NCI-H1105 treated with DMSO at 0.1 percent for 48 hours (cell line): ENCODE measurements around the gene DENND4B.
"Not testable (repeated sequence)": the region's sequence is repeated elsewhere in the genome, so short reads cannot be mapped to it uniquely, and the experiment has no call there.

Experiments used
- DNase-seq: peaks from one replicate; lab custom pipeline; 2025; lab: John Stamatoyannopoulos, UW

The DENND4B gene, protein sequence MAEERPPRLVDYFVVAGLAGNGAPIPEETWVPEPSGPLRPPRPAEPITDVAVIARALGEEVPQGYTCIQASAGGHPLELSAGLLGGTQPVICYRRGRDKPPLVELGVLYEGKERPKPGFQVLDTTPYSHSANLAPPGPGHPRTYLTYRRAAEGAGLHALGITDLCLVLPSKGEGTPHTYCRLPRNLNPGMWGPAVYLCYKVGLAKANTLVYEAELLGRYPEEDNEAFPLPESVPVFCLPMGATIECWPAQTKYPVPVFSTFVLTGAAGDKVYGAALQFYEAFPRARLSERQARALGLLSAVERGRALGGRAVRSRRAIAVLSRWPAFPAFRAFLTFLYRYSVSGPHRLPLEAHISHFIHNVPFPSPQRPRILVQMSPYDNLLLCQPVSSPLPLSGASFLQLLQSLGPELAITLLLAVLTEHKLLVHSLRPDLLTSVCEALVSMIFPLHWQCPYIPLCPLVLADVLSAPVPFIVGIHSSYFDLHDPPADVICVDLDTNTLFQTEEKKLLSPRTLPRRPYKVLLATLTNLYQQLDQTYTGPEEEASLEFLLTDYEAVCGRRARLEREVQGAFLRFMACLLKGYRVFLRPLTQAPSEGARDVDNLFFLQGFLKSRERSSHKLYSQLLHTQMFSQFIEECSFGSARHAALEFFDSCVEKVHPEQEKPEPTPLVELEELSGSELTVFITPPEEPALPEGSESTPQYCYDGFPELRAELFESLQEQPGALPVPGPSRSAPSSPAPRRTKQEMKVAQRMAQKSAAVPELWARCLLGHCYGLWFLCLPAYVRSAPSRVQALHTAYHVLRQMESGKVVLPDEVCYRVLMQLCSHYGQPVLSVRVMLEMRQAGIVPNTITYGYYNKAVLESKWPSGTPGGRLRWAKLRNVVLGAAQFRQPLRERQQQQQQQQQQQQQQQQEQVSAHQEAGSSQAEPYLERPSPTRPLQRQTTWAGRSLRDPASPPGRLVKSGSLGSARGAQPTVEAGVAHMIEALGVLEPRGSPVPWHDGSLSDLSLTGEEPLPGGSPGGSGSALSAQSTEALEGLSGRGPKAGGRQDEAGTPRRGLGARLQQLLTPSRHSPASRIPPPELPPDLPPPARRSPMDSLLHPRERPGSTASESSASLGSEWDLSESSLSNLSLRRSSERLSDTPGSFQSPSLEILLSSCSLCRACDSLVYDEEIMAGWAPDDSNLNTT (N-terminal part only)

DNA sequence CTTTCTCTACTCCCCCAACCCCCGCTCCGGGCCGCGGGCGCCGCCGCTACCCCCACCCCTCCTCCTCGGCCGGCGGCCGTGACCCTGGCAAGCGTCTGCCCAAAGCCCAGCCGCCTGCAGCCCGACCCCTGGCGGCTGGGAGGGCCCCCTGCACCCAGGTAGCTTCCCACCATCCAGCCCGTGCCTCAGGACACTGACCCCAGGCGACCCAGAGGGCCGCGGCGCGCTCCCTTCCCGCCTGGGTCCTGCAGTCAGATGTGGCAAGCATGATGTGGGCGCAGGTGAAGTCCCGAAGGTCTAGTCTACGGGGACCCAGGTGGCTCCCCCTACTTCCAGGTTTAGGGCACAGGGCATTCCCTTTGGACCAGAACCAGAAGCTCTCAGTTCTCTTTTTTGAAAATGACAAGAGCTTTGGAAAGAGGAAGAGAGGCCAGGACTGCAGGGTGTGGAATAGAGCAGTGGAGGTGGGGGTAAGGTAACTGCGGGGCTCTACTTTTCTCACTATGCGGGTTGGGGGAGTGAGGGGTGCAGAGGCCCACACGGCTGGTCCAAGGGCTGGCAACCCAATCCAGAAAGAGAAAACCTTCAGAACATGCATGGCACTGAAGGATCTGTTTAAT, at the start of gene DENND4B:
TSS of gene DENND4B (minus strand) at position 97 of the 620 bp plus-strand sequence. CDS start 2,344 bp downstream, outside the sequence.
- DNase-seq: peak; percentile 70

DNA sequence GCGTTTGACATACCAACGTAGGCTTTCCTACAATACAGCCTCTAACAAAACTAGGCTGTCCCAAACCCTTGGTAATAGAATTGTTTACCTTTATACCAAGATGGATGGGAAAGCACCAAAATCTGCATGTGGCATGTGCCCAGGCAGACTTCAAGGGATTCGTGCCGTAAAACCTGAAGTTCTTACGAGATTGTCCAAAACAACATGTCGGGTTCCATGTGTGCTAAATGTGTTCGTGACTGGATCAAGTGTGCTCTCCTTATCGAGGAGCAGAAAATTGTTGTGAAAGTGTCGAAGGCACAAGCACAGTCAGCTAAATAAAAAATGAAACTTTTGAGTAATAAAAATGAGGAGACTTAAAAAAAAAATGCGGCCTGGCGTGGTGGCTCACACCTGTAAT, 49.1 kb upstream of the DENND4B start:
- no peak for DNase-seq

DNA sequence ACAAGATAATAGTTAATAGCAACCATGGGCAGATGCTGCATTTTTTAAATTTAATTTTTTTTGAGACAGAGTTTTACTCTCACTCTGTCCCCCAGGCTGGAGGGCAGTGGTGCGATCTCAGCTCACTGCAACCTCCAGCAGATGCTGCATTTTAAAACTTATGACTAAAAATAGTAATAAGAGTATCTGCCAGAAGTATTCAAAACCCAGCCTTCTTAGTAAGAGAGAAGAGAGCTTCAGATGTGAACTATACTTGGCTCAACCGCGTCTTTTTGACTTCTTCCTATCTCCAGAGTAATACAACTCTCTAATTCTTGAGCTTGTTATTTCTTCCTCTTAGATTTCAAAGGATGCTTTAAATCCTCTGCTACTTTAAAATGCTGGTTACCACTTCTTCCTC, 48.7 kb upstream of the DENND4B start:
- DNase-seq: no peak

DNA sequence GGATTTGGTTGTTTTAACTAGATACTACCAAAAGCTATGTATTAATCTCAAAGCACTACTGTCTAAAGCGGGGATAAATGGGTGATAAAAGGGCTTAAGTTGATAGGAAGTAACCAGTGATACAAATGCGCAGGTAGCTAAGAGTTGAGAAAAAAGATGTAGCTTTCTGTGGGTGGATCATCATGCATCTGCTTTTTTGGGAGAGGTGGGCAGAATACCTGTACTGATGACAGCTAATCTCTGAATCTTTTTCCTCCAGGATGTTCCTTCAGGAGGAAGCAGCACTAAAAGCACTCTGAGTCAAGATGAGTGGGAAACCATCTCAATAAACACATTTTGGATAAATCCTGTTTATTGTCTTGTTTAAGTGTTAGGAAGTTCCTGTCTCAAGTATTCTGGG, 45.3 kb upstream of the DENND4B start:
- DNase-seq: no peak

DNA sequence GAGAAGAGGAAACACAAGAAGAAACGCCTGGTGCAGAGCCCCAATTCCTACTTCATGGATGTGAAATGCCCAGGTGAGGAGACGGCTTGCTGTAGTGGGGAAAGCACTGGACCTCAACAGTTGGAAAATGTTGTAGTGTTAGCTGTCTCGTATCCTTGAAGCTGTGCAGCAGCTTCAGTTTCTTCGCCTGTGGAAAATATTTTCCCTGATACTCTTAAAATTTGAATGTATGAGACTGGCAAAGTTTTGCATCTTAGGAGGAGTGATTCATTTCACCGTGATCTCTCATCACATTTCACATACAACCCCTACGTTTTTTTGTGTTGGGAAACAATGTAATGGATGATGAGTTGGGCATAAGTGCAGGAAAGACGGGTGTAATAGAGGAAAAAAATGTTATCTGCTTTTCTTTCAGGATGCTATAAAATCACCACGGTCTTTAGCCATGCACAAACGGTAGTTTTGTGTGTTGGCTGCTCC, 44.7 kb upstream of the DENND4B start:
- DNase-seq: no peak

DNA sequence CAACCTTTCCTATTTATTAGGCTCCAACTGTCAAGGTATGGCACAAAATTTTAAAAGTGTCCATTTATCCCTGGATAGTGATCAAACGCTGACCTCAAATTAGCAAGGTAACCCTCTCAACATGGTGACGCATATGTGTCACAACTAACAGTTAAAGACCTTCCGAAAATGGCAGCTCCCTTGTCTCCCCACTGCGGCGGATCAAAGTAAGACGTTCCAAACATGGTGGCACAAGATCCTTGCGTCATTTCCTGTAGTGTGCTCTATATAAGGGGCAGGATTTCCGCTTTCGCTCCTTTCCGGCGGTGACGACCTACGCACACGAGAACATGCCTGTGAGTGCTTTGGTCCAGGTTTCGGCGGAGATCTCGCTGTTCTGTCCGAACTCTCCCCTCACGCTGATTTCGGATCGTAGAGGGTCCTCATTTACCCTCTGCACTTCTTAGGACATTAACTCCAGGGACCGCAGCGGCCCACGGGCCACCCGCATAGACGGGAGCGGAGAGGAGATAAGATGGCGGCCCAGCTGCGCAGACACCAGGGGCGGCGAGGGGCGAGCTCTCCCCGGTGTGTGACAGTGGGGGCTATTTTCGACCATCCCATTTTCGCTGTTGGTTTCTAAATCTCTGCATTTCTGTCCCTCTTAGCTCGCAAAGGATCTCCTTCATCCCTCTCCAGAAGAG, 44.1 kb upstream of the DENND4B start, which contains the start of gene RPS27:
TSS of gene RPS27 (plus strand) at position 295 of the 683 bp plus-strand sequence. CDS start at position 330, 35 bp downstream.
- DNase-seq: peak; percentile 99

DNA sequence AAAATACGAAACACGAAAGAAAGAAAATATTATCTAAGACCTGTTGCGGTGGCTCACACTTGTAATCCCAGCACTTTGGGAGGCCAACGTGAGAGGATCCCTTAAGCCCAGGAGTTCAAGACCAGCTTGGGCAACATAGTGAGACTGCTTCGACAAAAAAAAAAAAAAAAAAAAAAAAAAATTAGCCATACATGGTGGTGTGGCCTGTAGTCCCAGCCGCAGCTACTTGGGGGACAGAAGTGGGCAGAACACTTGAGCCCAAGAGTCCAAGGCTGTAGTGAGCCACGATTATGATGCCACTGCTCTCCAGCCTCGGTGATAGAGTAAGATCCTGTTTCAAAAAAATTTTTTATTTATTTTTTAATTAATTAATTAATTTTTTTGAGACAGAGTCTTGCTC, 41.1 kb upstream of the DENND4B start:
- DNase-seq: no peak

DNA sequence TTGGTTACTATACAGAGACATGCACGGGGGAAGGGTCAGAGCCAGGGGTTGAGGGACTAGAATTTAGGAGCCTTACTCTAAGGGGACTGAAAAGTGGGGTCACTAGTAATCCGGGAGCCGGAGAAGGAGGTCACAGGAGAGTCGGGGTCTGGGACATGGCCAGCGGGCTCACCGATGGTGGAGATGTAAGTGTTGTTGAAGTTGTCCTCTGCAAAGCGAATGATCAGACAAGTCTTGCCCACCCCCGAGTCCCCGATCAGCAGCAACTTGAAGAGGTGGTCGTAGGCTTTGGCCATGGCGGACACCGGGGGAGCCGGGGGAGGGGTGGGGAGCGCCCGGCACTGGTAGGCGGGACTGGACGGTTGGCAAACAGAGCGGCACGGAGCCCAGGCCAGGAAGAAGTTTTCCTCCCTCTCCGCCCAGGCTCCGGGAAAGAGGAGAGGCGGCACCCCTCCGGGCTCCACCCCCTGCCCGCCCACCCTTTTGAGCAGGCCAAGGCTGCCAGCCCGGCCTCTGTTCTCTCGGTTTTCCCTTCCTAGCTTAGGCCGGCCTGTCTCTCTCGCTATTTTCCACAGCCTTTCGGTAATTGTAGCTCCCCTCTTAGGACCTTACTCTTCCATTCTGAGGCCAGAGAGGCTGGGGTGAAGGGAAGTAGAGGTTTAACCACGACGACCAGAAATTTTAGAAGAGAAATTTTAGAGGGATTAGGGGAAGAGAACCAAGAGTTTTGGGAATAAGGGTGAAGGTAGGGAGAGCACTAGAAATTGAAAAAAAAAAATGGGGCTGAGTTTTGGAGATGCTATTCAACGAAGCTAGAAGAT, 39.6 kb upstream of the DENND4B start, which contains the start of gene RAB13:
TSS of gene RAB13 (minus strand) at position 399 of the 821 bp plus-strand sequence. CDS start at position 296, 103 bp downstream.
- DNase-seq: peak; percentile 82

DNA sequence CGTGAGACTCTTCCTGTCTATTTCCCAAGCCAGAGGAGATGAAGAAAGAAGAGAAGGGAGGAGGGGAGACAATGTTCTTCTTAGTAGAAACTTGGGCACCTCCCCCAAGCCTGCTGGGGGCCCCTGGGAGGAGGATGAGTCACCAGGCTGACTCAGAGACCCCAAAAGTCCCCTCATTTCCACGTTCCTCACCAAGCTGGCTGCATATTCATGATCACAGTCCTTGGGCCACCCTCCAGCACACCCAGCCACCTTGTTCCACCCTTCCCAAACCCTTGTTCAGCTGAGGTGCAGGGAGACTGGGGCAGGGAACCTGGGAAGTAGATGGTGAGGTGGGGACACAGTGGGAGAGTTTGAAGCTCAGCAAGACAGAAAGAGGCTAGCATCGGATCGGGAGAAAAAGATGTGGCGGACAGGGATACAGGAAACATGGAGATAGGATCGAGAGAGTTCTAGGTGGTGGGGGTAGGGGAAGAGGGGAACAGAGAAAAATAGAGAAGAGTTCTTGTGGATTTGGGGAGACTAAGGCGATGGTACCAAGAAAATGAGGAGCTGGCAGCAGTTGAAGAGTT, 38.9 kb upstream of the DENND4B start:
- DNase-seq: no peak

DNA sequence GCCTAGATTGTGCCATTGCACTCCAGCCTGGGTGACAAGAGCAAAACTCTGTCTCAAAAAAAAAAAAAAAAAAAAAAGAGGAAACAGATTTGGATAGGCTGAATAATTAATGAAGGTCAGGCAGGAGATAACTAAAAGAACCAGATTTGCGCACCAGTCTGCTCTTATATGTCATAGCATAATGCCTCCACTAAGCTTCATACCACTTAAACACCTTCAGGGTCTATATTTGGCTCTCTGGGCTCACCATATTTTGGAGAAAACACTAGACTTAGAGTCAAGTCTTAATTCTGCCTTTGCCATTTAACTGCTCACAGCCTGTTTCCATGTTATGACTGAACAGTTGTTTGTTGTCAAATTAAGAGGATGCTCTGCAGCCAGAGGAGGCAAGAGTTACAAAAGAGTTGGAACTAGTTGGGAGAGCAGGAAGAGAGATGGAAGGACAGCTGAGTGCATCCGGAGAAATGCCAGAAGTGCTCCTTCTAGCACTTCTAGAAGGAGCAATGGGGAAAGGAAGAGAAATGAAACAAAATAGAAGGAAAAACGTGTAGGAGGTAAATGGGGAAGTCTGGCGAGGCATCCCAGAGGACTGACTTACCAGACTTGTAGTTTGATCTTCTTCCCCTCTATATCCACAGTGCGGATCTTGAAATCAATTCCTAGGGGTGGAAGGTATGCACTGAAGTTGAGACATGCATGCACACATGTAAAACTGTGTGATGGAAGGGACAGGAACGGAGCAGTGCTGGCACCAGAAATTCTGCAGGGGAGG, 37.8 kb upstream of the DENND4B start:
- DNase-seq: no peak

DNA sequence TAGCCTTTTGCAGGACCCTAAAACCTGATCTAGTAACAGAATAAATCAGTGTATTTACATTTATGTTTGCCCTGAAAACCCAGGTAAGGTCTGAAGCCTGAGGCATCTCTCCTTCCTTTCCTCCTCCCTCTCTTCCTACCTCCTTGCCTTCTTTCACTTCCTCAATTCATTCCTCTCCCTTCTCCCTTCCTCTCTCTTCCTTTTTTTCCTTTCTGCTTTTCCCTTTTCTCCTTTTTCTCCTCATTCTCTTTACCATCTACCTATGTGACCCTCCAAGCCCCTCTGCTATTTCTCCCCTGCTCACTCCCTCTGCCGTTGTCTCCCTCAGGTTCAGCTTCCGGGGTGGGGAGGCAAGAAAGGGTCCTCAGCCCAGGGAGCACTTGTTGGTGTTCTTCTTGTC, 35.2 kb upstream of the DENND4B start:
- DNase-seq: not testable (repeated sequence)

DNA sequence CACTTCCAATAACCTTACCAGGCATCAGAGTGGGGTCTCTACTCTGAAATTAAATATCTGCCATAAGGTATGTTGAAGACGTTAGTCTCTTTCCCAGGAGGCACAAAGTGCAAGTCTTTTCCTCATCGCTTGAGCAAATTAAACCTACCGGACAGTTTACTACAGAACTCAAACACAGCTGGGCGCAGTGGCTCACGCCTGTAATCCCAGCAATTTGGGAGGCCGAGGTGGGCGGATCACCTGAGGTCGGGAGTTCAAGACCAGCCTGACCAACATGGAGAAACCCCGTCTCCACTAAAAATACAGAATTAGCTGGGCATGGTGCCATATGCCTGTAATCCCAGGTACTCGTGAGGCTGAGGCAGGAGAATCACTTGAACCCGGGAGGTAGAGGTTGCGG, 32.6 kb upstream of the DENND4B start:
- DNase-seq: not testable (repeated sequence)

DNA sequence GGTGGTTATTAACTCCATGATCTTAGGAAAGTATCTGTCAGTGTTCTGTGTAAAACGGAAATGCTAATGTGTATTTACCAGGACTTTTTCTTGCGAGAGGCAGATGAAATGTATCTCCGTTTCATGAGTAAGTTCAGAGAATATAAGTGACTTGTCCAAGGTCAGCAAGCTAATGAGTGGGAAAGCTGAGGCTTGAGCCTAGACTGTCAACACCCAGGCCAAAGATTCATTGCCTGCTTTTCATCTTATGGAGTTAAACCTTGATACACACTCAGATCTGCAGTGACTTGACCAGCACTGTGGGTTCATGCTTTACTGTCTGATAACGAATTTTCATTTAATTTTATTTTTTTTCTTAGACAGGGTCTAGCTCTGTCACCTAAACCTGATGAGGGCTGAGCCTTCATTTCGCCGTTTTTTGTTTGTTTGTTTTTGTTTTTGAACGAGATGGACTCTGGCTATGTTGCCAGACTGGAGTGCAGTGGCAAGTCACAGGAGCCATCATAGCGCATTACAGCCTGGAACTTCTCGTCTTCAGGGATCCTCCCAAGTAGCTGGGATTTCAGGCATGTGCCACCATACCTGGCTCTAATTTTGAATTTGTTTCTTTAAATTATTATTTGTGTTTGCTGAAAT, 31.9 kb upstream of the DENND4B start:
- DNase-seq: no peak

DNA sequence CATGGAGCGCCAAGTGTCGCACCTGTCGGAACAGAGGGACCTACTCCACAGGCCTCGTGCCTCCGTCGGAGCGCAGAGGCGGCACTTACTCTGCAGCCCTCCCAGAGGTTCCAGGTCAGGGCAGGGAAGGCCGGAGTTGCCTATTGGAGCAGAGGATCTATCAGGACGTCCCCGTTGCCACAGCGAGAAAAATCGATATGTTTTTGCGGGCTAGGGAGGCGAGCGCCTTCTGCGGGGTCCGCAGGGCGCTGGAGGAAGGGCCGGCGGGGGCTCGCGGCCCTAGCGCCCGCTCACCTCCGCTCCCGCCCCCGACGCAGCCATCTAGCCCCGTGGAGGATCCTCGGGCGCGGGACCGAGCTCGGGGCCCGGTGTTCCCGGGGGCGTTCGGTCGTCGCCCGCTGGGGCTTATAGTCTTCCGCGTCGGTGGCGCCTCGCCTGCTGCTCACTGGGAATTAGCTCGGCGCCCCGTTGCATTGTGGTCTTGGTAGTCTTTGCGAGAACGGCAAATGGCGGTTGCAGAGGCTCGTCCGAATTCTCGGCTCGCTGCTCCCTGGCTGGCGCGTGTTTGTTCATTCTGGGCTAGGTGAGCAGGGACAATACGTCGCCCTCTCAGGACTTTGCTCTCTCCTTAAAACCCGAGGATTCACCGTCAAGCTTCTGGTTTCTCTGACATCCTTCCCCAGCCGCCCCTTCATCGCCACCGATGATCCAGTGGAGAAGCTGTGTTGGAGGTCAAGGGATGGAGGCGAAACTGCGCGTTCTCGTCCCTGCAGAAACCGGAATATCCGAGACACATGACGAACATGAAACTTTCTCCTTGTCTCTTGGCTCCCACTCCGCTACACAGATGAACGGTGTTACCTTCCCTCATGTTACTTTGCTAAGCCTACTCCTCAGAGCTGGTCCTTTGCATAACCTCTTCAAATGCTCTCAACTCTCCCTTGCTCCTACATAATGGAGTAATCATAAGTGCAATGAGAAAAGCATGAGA, 31.0 kb upstream of the DENND4B start, which contains the start of gene JTB:
TSS of gene JTB (minus strand) at position 425 of the 991 bp plus-strand sequence. CDS start at position 3, 422 bp downstream.
- peak; percentile 87 for DNase-seq

DNA sequence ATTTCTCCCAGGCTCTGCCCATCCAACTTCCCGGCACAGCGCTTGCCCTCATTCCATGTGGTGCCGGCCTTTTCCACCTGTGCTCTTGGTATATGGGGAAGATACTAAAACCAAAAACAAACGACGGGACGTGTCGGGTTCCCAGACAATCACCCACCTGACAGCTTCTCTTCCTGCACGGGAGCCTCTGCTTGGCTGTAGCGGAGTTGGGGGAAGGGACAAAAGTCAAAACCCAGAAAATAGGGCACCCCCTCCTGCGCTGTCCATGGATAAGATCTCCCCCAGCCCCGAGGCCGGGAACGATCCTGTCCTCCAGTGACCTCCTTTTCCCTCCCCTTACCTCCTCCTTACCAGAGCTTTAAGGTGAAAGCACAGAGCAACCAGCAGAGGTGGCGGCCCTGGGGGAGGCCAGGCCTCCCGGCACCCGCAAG, 30.3 kb upstream of the DENND4B start:
- DNase-seq: no peak

DNA sequence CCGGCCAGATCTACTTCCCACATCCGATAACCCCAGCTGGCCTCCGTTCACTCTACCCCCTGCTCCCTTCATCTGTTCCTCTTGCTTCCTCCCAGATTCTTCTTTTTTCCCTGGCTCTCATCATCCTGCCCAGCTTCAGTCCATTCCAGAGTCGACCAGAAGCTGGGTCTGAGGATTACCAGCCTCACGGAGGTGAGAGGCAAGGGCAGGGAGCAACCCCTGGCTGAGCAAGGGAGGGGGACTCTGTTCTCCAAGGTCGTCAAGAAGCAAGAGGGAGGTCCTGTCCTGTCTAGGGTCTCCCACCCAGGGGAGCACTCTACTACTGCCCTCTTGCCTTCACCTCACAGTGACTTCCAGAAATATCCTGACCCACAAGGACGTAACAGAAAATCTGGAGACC, 27.0 kb upstream of the DENND4B start:
- no peak for DNase-seq

DNA sequence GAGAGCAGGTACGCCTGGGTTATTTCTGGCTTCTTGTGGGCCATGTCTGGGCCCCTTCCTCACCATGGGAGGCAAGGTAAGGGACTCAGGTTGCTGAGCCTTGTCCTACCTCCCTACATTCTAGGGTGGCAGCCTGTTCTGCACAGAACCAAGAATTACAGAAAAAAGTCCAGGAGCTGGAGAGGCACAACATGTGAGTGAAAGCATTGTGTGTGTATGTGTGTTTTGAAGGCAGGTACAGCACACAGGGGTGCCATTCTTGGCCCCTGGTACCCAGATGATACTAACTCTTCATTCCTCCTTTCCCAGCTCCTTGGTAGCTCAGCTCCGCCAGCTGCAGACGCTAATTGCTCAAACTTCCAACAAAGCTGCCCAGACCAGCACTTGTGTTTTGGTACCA, 26.6 kb upstream of the DENND4B start:
- DNase-seq: no peak
